ENCODE measurements around the gene MGAT5.

The MGAT5 gene

DNA sequence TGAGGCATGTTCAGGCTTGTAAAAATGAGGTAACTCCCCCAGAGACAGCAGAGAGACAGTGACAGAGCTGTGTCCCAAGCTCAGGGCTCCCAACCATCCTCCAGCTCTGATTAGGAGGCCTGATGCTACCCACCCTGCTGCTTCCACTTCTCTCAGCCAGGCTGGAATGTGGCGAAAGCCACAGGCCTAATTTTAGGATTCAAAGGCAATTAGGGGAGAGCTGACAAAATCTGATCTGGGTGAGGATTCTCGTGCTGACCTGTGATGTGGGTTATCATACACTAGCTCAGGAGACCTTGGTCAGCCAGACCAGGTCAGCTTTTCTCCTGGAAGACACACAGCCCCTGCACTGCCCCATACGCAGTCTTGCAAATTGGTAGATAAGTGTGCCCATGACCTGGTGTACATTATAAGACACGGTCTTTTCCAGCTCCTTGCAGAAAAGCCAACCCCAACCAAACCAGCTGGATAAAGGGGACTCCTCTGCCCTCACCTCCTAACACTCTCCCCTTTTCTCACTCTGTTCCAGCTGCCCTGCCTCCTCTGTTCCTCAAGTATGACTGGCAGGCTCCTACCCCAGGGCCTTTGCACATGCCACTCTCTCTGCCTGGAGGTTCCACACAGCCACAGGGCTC, 225.9 kb downstream of the MGAT5 start:
- no peaks in the 10 kb centered on the region for H3K79me2 ChIP-seq
- no peaks in the 10 kb centered on the region for H3K36me3 ChIP-seq (ENCODE audit: control insufficient read depth, insufficient read depth, low read length)
- no peak overlapping the region for H2AFZ ChIP-seq
- no peak overlapping the region for H3K4me3 ChIP-seq (ENCODE audit: low read depth, low read length)
- no peaks in the 10 kb centered on the region for H3K9me3 ChIP-seq (ENCODE audit: control insufficient read depth, low read length)
- H3K27ac ChIP-seq = no peak overlapping the region
- no peak overlapping the region for H3K4me2 ChIP-seq (ENCODE audit: low read length)
- TF ChIP-seq, protein P1, sequence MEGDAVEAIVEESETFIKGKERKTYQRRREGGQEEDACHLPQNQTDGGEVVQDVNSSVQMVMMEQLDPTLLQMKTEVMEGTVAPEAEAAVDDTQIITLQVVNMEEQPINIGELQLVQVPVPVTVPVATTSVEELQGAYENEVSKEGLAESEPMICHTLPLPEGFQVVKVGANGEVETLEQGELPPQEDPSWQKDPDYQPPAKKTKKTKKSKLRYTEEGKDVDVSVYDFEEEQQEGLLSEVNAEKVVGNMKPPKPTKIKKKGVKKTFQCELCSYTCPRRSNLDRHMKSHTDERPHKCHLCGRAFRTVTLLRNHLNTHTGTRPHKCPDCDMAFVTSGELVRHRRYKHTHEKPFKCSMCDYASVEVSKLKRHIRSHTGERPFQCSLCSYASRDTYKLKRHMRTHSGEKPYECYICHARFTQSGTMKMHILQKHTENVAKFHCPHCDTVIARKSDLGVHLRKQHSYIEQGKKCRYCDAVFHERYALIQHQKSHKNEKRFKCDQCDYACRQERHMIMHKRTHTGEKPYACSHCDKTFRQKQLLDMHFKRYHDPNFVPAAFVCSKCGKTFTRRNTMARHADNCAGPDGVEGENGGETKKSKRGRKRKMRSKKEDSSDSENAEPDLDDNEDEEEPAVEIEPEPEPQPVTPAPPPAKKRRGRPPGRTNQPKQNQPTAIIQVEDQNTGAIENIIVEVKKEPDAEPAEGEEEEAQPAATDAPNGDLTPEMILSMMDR (IDR thresholded peaks at IDR 0.05) = no peak
- H3K9ac ChIP-seq = no peak overlapping the region
- no peaks in the 10 kb centered on the region for H3K27me3 ChIP-seq (ENCODE audit: control insufficient read depth, insufficient read depth, low read length)
- H3K4me1 ChIP-seq = no peaks in the 10 kb centered on the region

DNA sequence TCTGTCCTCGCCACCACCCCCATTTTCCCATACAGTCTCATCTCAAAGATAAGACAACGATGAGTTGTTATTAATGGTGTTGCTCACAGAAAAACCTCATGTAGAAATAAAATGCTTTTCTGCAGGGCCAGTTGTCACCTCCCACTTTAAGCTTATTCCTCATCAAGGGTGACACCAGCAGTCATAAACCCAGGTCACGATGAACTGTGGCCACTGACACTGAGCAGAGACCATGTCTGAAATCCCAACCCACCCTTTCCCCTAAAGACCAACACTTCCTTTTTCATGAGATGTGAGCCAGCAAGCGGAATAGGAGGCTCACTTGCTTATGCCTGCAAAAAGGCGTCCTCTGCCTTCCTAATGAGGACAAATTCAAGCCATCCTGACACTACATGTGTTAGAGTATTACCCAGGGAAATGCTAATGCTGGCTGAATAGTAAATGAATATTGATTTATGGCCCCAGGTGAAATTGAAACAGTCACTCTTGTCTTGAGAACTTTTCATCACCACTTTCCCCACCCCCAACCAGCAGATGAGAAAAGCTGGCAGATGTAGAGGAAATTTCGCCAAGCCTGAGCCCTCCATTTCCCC, 228.4 kb downstream of the MGAT5 start:
- Histone ChIP-seq H3K4me2 (ENCODE audit: low read length) (no peak overlapping the region), H3K36me3 (ENCODE audit: control insufficient read depth, insufficient read depth, low read length) (no peaks in the 10 kb centered on the region), H2AFZ (no peak overlapping the region), H3K4me1 (no peaks in the 10 kb centered on the region), H3K79me2 (no peaks in the 10 kb centered on the region), H3K9me3 (ENCODE audit: control insufficient read depth, low read length) (no peaks in the 10 kb centered on the region), H3K27ac (no peak overlapping the region), H3K4me3 (ENCODE audit: low read depth, low read length) (no peak overlapping the region), H3K27me3 (ENCODE audit: control insufficient read depth, insufficient read depth, low read length) (no peaks in the 10 kb centered on the region), H3K9ac (no peak overlapping the region)
- TF ChIP-seq, protein P1 (IDR thresholded peaks at IDR 0.05) = no peak

DNA sequence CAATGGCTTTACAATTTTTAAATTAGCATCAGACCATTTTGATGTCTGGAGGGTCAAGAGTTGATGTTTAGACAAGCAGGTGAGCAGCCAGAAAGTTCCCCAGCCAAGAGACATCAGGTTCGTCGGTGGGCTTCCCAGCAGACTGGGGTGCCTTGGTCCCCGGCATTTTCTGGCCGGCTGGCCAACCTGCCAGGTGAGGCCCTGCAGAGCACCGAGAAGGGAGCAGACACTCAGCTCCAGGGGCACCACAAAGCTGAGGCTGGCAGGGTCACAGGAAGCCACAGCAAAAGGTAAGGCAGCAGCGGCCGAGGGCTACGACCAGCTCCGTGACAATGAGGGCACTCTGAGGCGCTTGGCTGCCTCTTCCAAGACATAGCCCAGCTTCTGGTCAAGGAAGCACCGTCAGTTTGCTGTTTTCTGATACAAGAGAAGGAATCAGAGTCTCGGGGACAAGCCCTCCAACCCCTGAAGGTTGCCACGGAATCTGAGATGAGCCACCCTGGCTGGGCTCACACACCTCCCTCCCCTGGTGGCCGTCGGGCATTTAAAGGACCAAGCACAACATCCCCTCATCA, 229.0 kb downstream of the MGAT5 start:
- H3K27me3 ChIP-seq (ENCODE audit: control insufficient read depth, insufficient read depth, low read length) = no peaks in the 10 kb centered on the region
- H3K36me3 ChIP-seq (ENCODE audit: control insufficient read depth, insufficient read depth, low read length) = no peaks in the 10 kb centered on the region
- no peak overlapping the region for H2AFZ ChIP-seq
- no peak overlapping the region for H3K9ac ChIP-seq
- no peaks in the 10 kb centered on the region for H3K9me3 ChIP-seq (ENCODE audit: control insufficient read depth, low read length)
- H3K4me3 ChIP-seq (ENCODE audit: low read depth, low read length) = no peak overlapping the region
- TF ChIP-seq, protein P1 (IDR thresholded peaks at IDR 0.05) = no peak
- H3K79me2 ChIP-seq = no peaks in the 10 kb centered on the region
- H3K4me2 ChIP-seq (ENCODE audit: low read length) = no peak overlapping the region
- no peaks in the 10 kb centered on the region for H3K4me1 ChIP-seq
- no peak overlapping the region for H3K27ac ChIP-seq

DNA sequence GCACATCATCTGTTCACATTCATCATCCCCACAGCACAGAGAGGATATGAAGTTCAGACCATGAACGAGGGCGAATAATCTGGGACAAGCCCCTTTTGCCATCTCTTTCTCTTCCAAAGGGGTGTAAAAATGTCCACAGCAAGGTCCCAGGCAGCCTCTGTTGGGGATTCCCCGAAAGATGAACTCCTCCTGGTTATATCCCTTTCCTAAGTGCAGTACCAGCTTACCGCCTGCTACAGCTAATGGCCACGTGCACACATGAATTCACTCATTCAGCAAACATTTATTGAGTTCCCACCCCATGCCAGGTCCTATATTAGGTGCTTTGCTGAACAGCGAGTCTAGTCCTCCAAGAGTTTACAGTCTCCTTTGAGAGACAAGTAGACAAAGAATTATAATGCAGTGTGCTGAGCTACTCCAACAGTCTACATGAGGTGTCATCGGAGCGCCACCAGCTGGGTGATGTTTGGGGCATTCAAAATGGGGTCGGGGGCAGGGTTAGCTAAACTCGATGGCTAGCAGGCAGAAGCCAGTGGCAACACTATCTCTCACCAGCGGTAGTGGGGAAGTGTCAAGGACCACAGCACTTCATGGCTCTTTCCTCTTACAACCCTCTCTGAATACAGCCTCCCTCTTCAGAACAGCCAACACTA, 236.0 kb downstream of the MGAT5 start:
- Histone ChIP-seq H2AFZ (no peak overlapping the region), H3K9ac (no peak overlapping the region), H3K27ac (no peak overlapping the region), H3K4me1 (no peaks in the 10 kb centered on the region), H3K4me2 (ENCODE audit: low read length) (no peak overlapping the region), H3K79me2 (no peaks in the 10 kb centered on the region), H3K9me3 (ENCODE audit: control insufficient read depth, low read length) (no peaks in the 10 kb centered on the region), H3K27me3 (ENCODE audit: control insufficient read depth, insufficient read depth, low read length) (no peaks in the 10 kb centered on the region), H3K4me3 (ENCODE audit: low read depth, low read length) (no peak overlapping the region), H3K36me3 (ENCODE audit: control insufficient read depth, insufficient read depth, low read length) (no peaks in the 10 kb centered on the region)
- TF ChIP-seq, protein P1 (IDR thresholded peaks at IDR 0.05) = no peak

Measured in parathyroid adenoma (tissue), 2 donors.